ENCODE results near the gene MRPL22.

MRPL22 gene

DNA sequence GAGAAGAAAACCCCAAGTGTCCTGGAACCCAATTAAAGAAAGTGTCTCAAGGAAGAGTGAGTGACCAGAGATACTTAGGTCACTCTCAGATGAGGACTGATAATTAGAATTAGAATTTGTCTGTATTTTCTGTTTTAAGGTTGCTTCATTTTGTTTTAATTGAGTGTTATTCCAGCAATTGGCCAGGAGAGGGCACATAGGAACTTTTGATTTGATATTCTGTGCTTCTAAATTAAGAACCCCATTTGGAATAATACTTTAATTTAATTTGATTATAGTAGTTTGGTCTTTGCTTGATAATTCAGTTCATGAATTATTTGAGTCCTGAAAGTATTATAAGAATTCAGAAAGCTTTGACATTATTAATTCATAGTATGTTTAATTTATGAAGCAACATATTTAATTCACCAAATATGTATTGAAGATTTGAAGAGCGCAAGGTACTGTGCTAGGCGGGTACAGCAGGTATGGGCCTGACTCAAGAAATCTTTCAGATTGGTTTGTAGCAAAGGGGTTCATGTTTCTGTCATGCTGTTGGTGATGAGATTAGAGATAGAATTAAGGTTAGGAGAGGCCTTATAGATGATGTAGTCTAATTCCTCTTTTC is 4.9 kb downstream of the MRPL22 start:
- ChIA-PET CTCF (interaction anchor here (1.6 kb wide), 1 partner anchor 15 kb away, joined by 6 read pairs; no protein-coding TSS in a partner anchor), POLR2A (no interaction called here)
- TF ChIP-seq ELF4 (IDR thresholded peaks at IDR 0.05), result no peak
- no peak for TF ChIP-seq TARDBP (IDR thresholded peaks at IDR 0.05)
- TF ChIP-seq, protein P1, sequence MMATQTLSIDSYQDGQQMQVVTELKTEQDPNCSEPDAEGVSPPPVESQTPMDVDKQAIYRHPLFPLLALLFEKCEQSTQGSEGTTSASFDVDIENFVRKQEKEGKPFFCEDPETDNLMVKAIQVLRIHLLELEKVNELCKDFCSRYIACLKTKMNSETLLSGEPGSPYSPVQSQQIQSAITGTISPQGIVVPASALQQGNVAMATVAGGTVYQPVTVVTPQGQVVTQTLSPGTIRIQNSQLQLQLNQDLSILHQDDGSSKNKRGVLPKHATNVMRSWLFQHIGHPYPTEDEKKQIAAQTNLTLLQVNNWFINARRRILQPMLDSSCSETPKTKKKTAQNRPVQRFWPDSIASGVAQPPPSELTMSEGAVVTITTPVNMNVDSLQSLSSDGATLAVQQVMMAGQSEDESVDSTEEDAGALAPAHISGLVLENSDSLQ (IDR thresholded peaks at IDR 0.05), result no peak
- DNase-seq (ENCODE audit: extremely low spot score), result no peak

DNA sequence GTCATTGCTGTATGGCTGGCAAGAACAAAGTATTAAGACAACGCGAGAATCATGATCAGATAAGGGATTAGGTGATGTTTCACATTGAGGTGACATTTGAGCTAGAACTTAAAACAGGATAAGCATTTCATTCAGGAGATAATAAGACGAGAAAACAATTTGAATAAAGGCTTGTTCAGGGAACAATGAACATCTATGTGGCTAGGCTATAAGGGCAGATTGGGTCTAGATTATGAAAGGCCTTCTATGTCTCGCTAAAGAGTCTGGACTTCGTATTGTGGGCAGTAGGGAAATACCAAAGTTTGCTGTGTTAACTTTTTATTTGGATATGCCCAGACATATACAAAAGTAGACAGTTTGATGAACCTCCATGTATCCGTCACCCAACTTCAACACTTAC is 6.9 kb downstream of the MRPL22 start:
- CTCF ChIA-PET, result no interaction called here
- DNase-seq (ENCODE audit: extremely low spot score), result no peak
- POLR2A ChIA-PET, result no interaction called here
- TF ChIP-seq L3MBTL2 (conservative IDR thresholded peaks at IDR 0.05) (no peak), FOXK2 (IDR thresholded peaks at IDR 0.05) (no peak), HDGF (IDR thresholded peaks at IDR 0.05; ENCODE audit: borderline replicate concordance) (no peak), SP1 (IDR thresholded peaks at IDR 0.05) (no peak)

DNA sequence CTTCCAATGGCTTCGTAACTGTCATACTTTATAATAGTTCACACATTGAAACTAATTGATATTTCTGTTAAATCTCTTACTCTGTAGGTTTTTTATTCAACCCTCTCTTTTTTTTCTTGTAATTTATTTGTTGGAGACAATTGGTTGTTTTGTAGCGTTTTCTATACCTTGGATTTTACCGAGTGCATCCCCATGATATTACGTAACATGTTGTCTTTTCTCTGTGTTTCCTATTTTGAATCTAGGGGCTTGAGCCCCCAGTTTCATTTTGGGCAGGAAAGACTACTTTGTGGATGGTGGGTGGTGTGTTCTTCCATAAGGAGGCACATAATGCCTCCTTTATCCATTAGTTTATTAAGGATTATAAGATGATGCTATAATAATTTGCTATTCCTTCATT is 7.4 kb downstream of the MRPL22 start:
- TF ChIP-seq TARDBP (IDR thresholded peaks at IDR 0.05), result no peak
- no peak for TF ChIP-seq CTBP1 (IDR thresholded peaks at IDR 0.05; ENCODE audit: borderline replicate concordance)
- TF ChIP-seq SUZ12 (IDR thresholded peaks at IDR 0.05), result no peak
- no peak for TF ChIP-seq NFRKB (IDR thresholded peaks at IDR 0.05)
- no peak for TF ChIP-seq BHLHE40 (IDR thresholded peaks at IDR 0.05; ENCODE audit: borderline replicate concordance)
- no peak for TF ChIP-seq ARNT (IDR thresholded peaks at IDR 0.05)
- TF ChIP-seq SP1 (IDR thresholded peaks at IDR 0.05), result no peak
- no peak for TF ChIP-seq FOXK2 (IDR thresholded peaks at IDR 0.05)
- TF ChIP-seq, protein P1 (IDR thresholded peaks at IDR 0.05), result no peak
- no peak for DNase-seq (ENCODE audit: extremely low spot score)
- POLR2A ChIA-PET, result no interaction called here
- CTCF ChIA-PET, result no interaction called here

DNA sequence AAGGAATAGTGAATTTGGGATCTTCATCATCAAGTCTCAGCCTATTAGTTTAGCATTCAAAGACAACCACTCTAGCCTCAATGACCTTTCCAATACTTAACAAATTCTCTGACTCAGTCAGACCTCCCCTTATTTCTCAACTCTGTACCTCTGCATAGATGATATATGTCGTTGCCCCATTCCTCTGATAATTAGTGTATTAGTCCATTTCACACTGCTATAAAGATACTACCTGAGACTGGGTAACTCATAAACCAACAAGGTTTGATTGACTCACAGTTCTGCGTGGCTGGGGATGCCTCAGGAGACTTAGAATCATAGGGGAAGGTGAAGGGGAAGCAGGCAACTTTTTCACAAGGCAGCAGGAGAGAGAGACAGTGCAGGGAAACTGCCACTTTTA is 8.9 kb downstream of the MRPL22 start:
- TF ChIP-seq, protein P1 (IDR thresholded peaks at IDR 0.05), result no peak
- no peak for DNase-seq (ENCODE audit: extremely low spot score)
- ChIA-PET CTCF (interaction anchor here (1.5 kb wide), 1 partner anchor 9 kb away, joined by 4 read pairs; no protein-coding TSS in a partner anchor), POLR2A (no interaction called here)

DNA sequence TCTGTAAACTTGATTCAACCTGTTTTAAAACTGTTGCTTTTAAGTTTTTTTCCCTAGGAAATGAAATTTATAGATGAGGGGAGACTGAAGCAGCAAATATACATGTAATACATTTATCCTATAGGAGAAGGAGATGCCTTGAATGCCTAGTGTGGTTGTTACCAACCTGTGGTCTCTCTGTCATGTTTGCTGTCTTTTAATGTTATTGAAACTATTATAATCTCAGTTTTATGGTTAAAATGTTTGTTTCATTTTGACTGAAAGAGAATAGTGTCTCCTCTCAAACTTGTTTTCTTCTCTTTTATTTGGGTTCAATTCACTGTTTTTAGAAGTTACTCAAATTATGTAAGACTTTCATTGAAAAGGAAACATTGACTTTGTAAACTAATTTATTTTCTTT is 15.8 kb downstream of the MRPL22 start:
- TF ChIP-seq FOXK2 (IDR thresholded peaks at IDR 0.05), result no peak
- no peak for TF ChIP-seq TARDBP (IDR thresholded peaks at IDR 0.05)
- TF ChIP-seq, protein P1 (IDR thresholded peaks at IDR 0.05), result no peak
- no peak for TF ChIP-seq FOXM1 (IDR thresholded peaks at IDR 0.05; ENCODE audit: borderline replicate concordance)
- TF ChIP-seq SUZ12 (IDR thresholded peaks at IDR 0.05), result no peak
- no peak for TF ChIP-seq CTBP1 (IDR thresholded peaks at IDR 0.05; ENCODE audit: borderline replicate concordance)
- TF ChIP-seq ELF4 (IDR thresholded peaks at IDR 0.05), result no peak
- no peak for TF ChIP-seq LEF1 (IDR thresholded peaks at IDR 0.05; ENCODE audit: borderline replicate concordance)
- TF ChIP-seq ARNT (IDR thresholded peaks at IDR 0.05), result no peak
- POLR2A ChIA-PET, result no interaction called here
- CTCF ChIA-PET, result no interaction called here
- DNase-seq (ENCODE audit: extremely low spot score), result no peak

DNA sequence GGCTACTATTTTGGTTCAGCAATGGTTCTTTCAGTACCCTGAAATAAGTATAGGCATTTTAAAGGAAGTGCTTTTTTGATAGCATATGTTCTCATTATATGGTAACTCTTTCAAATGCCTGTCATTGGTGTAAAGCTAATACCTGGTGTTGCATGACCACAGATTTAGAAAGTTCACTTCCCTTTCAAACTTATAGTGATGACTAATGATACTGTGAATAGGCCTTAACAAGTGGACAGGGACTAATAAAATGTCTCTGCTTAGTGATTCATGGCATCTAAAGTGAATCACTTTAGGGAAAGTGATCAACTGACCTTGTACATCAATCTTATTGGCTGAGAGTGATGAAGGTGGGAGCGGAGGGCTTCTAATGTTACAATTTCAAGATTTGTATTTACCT is 21.6 kb downstream of the MRPL22 start:
- DNase-seq (ENCODE audit: extremely low spot score), result no peak
- ChIA-PET CTCF (no interaction called here), POLR2A (interaction anchor here (1.3 kb wide), 1 partner anchor 10 kb away, joined by 3 read pairs; no protein-coding TSS in a partner anchor)
- TF ChIP-seq BHLHE40 (IDR thresholded peaks at IDR 0.05; ENCODE audit: borderline replicate concordance), result no peak
- no peak for TF ChIP-seq SP1 (IDR thresholded peaks at IDR 0.05)
- TF ChIP-seq L3MBTL2 (conservative IDR thresholded peaks at IDR 0.05), result no peak
- TF ChIP-seq, protein P1 (IDR thresholded peaks at IDR 0.05), result no peak
- no peak for TF ChIP-seq FOXK2 (IDR thresholded peaks at IDR 0.05)
- no peak for TF ChIP-seq LEF1 (IDR thresholded peaks at IDR 0.05; ENCODE audit: borderline replicate concordance)
- TF ChIP-seq ZNF384 (IDR thresholded peaks at IDR 0.05), result no peak
- TF ChIP-seq SUZ12 (IDR thresholded peaks at IDR 0.05), result no peak
- no peak for TF ChIP-seq FOXA1 (IDR thresholded peaks at IDR 0.05)
- no peak for TF ChIP-seq ARNT (IDR thresholded peaks at IDR 0.05)
- no peak for TF ChIP-seq FOXM1 (IDR thresholded peaks at IDR 0.05; ENCODE audit: borderline replicate concordance)
- TF ChIP-seq CTBP1 (IDR thresholded peaks at IDR 0.05; ENCODE audit: borderline replicate concordance), result no peak
- no peak for TF ChIP-seq ELF4 (IDR thresholded peaks at IDR 0.05)

Measured in HEK293T (cell line).